Cerebellar cortex (tissue), 1 donor: Measurements from ENCODE around the gene CHID1.
A peak's percentile ranks its signal among the peaks of the same experiment; 100 is the strongest.

Experiments
- DNase-seq: peaks from one replicate; pipeline ENCODE4 v3.0.0-alpha.2; 2015; ENCODE audit warnings: low spot score

Gene CHID1

GRCh38 chr11:834371-835316 lies 76.0 kb downstream of the CHID1 start:
- no peak for DNase-seq

GRCh38 chr11:833849-834311 lies 76.7 kb downstream of the CHID1 start:
- DNase-seq: no peak

GRCh38 chr11:833114-833791 lies 77.4 kb downstream of the CHID1 start:
- DNase-seq: no peak

- no peak for DNase-seq
Observed at GRCh38 chr11:832529-833113, 78.0 kb downstream of the CHID1 start, which contains the start of gene CD151. Gene CD151, plus strand, starts transcription at chr11:832952. Its CDS starts 3,118 bp downstream, at chr11:836070.

- DNase-seq: no peak
Observed at GRCh38 chr11:831961-832528, 78.6 kb downstream of the CHID1 start.

GRCh38 chr11:831118-831864 lies 79.3 kb downstream of the CHID1 start:
- no peak for DNase-seq

GRCh38 chr11:830295-831117 lies 80.1 kb downstream of the CHID1 start:
- peak; percentile 85 for DNase-seq

- DNase-seq: no peak
Observed at GRCh38 chr11:829847-830294, 80.7 kb downstream of the CHID1 start.

GRCh38 chr11:829176-829846 lies 81.3 kb downstream of the CHID1 start:
- DNase-seq: no peak

- no peak for DNase-seq
Observed at GRCh38 chr11:828506-829175, 82.0 kb downstream of the CHID1 start.

GRCh38 chr11:827897-828192 lies 82.8 kb downstream of the CHID1 start, which contains the start of gene CRACR2B:
Gene CRACR2B, plus strand, starts transcription at chr11:827919. Its CDS starts 689 bp downstream, at chr11:828608.
- DNase-seq: no peak

GRCh38 chr11:827146-827896 lies 83.3 kb downstream of the CHID1 start:
- DNase-seq: no peak

GRCh38 chr11:826836-827145 lies 83.8 kb downstream of the CHID1 start:
- no peak for DNase-seq

GRCh38 chr11:826227-826621 lies 84.4 kb downstream of the CHID1 start:
- no peak for DNase-seq

- DNase-seq: no peak
Observed at GRCh38 chr11:825366-826226, 85.0 kb downstream of the CHID1 start.

GRCh38 chr11:824942-825341 lies 85.7 kb downstream of the CHID1 start:
- no peak for DNase-seq

GRCh38 chr11:824292-824880 lies 86.2 kb downstream of the CHID1 start:
- no peak for DNase-seq
